ENCODE data around the gene IL20.

GRCh38 chr1:206901944-206902343 is 36.5 kb downstream of the IL20 start:
- TF ChIP-seq POLR2AphosphoS5 (IDR thresholded peaks at IDR 0.05; ENCODE audit: low read depth, low read length) (no peak), TAF1 (IDR thresholded peaks at IDR 0.05; ENCODE audit: low read depth, low read length) (no peak), POLR2A (IDR thresholded peaks at IDR 0.05; ENCODE audit: low read depth, low read length) (no peak), SPI1 (IDR thresholded peaks at IDR 0.05; ENCODE audit: low read depth, low read length) (no peak), PAX5 (IDR thresholded peaks at IDR 0.05; ENCODE audit: insufficient read depth, low read length, severe bottlenecking) (no peak)

Data from GM12891 (cell line).